ENCODE results near the gene CALCOCO2. TPM values are rescaled to one million over a fixed set of nuclear protein-coding genes. Genes with fewer than 3 reads are reported as not detected.
"Not testable (repeated sequence)": the region's sequence is repeated elsewhere in the genome, so short reads cannot be mapped to it uniquely, and the experiment has no call there.

The CALCOCO2 gene
- total RNA-seq, 4 donors from 2014 or later, result 124 to 334 (median 163) TPM

GRCh38 chr17:48816774-48817590 lies 13.9 kb upstream of the CALCOCO2 start, which contains the start of gene TTLL6:
Gene TTLL6, minus strand, starts transcription at chr17:48817229. Its CDS starts 157 bp downstream, at chr17:48817072.
- Histone ChIP-seq H3K27ac (peak within 1 kb of the TSS in 1 of 4 donors; percentile 4), H3K4me3 (peak within 1 kb of the TSS; percentile 7 to 56 (median 49)), H3K36me3 (no peaks in the 10 kb centered on the region), H3K27me3 (no peaks in the 10 kb centered on the region), H3K4me1 (peaks cover 0 to 22% (median 7%) of the 10 kb centered on the region in 4 donors), H3K9me3 (no peaks in the 10 kb centered on the region)
- TF ChIP-seq CTCF (IDR thresholded peaks at IDR 0.05) (no peak), POLR2A (IDR thresholded peaks at IDR 0.05) (no peak)
- DNase-seq, result peak; percentile 55 to 90 (median 89)

GRCh38 chr17:48818361-48818841 lies 12.4 kb upstream of the CALCOCO2 start:
- no peaks in the 10 kb centered on the region for H3K36me3 ChIP-seq
- H3K4me3 ChIP-seq, result no peak overlapping the region
- H3K4me1 ChIP-seq, result peaks cover 0 to 16% (median 7%) of the 10 kb centered on the region in 4 donors
- no peak for TF ChIP-seq POLR2A (IDR thresholded peaks at IDR 0.05)
- no peak for TF ChIP-seq CTCF (IDR thresholded peaks at IDR 0.05)
- H3K27ac ChIP-seq, result no peak overlapping the region
- DNase-seq, result no peak
- no peaks in the 10 kb centered on the region for H3K9me3 ChIP-seq
- H3K27me3 ChIP-seq, result no peaks in the 10 kb centered on the region

GRCh38 chr17:48819466-48819865 lies 11.4 kb upstream of the CALCOCO2 start:
- Histone ChIP-seq H3K27ac (no peak overlapping the region), H3K9me3 (no peaks in the 10 kb centered on the region), H3K36me3 (no peaks in the 10 kb centered on the region), H3K27me3 (no peaks in the 10 kb centered on the region), H3K4me3 (no peak overlapping the region), H3K4me1 (peaks cover 0 to 16% (median 7%) of the 10 kb centered on the region in 4 donors)
- TF ChIP-seq CTCF (IDR thresholded peaks at IDR 0.05) (no peak), POLR2A (IDR thresholded peaks at IDR 0.05) (no peak)
- DNase-seq, result no peak

- DNase-seq, H3K4me3 ChIP-seq, H3K36me3 ChIP-seq, H3K27ac ChIP-seq, H3K27me3 ChIP-seq, H3K9me3 ChIP-seq: not testable (repeated sequence)
- peaks cover 0 to 16% (median 7%) of the 10 kb centered on the region in 4 donors for H3K4me1 ChIP-seq
Measured at GRCh38 chr17:48820936-48821335, 9.9 kb upstream of the CALCOCO2 start.

- H3K36me3 ChIP-seq, result no peaks in the 10 kb centered on the region
- H3K9me3 ChIP-seq, result no peaks in the 10 kb centered on the region
- no peak overlapping the region for H3K27ac ChIP-seq
- H3K4me1 ChIP-seq, result peaks cover 0 to 4% (median 0%) of the 10 kb centered on the region in 4 donors
- H3K27me3 ChIP-seq, result no peaks in the 10 kb centered on the region
- DNase-seq, result no peak
- no peak overlapping the region for H3K4me3 ChIP-seq
- no peak for TF ChIP-seq POLR2A (IDR thresholded peaks at IDR 0.05)
- TF ChIP-seq CTCF (IDR thresholded peaks at IDR 0.05), result no peak
Measured at GRCh38 chr17:48825446-48826381, 5.1 kb upstream of the CALCOCO2 start.

Data from Peyer's patch (tissue), 4 donors.